HG02798 (cell line): ENCODE measurements around the gene SLC30A2.

ENCODE experiments used
- ATAC-seq: cut with Tn5 transposase; IDR thresholded peaks from one replicate; pipeline ENCODE4 v1.9.1; 2021; ENCODE audit warnings: mild to moderate bottlenecking; ENCODE audit not compliant: unreplicated experiment, poor library complexity

SLC30A2 gene

DNA sequence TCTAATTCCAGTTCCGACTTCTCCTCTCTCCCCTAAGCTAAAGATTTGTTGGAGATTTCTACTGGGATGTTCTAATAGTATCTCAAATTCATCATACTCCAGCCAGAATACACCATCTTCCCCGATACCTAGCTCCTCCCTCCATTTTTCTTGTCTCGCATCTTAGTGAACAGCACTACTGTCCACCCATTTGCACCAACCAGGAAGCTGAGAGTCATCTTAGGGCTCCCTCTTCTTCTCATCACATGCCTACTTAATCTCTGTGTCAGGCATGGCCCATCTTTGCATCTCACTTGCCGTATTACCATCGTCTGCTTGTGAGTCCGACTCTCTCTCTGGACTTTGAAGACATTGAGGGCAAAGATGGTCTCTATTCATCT lies 25.0 kb upstream of the SLC30A2 start:
- no peak for ATAC-seq

DNA sequence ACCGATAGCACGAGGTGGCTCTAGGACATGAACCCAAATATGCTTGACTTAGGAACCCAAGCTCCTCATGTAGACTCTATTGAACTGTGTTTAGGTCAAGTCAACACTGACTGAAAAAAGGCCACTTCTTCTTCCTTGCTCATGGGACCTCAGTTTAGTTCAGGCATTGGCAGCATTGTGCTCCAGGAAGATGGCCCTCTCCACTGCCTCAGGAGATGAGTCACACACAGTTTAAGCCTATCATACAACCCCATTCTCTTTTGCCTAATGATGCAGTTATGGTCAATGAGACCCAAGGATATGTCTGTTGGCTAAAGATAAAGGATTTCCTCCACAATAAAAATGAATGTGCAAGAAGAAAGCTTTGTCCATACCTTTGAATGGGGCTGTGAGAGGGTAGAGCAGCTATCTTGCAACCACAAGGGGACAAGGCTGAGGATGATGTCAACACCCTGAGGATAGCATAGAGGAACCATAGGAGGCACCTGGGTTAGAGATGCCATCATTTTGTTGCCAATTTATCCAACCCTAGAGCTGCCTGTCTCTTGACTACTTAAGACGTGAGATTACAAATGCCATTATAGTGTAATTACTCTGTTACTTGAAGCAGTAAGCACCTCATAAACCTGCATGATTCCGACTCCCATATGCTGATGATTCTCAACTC lies 24.5 kb upstream of the SLC30A2 start:
- no peak for ATAC-seq

DNA sequence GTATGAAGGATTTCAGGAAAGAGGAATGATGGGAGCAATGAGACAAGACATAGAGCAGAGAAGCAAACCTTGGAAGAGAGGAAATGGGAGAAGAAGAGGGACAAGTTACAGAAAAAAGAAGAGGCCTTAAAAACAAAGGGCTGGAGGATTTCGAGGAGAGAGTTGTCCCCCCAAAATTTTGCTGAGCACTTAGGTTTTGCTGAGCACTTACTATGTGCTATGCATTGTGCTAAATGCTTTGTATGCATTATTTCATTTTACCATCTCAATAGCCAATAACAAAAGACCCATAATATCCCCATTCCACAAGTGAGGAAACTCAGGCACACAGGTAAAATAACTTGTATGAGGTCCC lies 24.0 kb upstream of the SLC30A2 start:
- no peak for ATAC-seq

DNA sequence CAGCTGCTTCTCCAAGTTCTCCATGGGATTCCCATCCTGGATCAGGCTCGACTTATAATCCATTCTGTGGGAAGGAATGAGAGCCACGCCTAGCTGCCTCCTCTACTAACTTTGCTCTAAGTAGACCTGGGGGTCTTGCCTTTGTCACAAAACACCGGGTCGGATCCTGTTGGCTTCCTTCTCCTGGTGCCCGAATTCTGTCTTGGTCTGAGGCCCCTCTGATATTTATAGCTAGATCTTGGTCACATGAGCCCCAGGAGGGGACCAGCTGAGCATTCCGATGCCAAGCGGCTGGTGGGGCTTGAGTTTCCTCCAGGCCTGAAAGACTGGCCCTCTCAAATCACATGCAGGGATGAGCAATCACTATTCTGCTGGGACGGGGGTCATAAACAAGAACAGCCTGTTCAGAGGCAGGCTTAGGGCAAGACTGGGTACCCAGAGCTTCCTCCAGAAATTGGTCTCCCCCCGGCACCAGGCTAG lies 21.6 kb upstream of the SLC30A2 start, which contains the start of gene TRIM63:
TSS of gene TRIM63 (minus strand) at position 199 of the 480 bp plus-strand sequence. CDS start at position 63, 136 bp downstream.
- ATAC-seq = no peak

DNA sequence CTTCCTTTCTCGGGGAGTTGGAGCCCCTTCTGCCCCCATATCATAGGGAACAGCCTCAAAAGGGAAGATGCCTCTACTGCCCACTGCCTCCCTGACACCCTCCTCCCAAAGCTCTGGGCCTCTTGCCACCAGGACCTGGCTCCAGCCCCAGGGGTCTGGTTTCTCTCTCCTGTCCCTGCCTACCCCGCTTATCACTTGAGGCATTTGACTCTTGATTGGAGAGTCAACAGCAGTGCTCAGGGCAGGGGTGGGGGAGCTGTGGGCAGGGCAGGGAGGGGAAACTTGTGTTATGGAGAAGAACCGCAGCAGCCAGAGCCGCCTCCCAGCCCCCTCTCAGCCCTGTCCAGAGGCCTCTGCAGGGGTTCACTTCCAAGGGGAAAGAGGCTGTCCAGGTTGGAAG lies 20.9 kb upstream of the SLC30A2 start:
- ATAC-seq = no peak

DNA sequence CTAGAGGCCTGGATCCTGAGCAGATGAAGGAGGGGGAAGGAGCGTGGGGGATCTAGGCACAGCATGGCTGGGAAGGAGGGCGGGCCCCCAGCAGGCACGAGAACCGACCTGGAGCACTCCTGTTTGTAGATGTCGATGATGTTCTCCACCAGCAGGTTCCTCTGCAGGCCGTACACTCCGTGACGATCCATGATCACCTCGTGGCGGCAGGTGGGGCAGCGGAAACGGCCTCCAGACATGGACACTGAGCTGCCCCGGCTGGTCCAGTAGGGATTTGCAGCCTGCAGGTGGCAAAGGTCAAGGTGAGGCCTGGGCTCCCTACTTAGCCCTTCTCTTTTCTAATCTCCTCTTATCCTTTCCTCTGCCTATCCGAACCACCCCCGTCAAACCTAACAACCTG lies 20.2 kb upstream of the SLC30A2 start:
- no peak for ATAC-seq

DNA sequence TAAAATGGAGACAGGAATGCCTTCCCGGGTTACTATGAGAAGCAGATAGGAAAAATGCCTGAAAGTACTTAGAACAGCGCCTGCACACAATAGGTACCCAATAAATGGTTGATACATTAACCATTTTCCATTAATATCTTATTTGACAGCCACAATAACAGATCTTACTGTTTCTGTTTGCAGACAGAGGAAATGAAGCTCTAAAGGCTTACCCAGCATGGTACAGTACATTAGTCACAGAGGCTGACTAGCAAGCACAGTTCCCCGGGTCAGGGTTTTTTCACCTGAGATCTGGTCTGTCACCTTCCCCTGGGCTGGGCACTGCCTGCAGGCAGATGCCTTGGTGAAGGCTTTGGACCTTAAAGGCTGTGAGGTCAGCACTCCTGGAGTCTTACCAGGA lies 18.6 kb upstream of the SLC30A2 start:
- ATAC-seq = no peak

DNA sequence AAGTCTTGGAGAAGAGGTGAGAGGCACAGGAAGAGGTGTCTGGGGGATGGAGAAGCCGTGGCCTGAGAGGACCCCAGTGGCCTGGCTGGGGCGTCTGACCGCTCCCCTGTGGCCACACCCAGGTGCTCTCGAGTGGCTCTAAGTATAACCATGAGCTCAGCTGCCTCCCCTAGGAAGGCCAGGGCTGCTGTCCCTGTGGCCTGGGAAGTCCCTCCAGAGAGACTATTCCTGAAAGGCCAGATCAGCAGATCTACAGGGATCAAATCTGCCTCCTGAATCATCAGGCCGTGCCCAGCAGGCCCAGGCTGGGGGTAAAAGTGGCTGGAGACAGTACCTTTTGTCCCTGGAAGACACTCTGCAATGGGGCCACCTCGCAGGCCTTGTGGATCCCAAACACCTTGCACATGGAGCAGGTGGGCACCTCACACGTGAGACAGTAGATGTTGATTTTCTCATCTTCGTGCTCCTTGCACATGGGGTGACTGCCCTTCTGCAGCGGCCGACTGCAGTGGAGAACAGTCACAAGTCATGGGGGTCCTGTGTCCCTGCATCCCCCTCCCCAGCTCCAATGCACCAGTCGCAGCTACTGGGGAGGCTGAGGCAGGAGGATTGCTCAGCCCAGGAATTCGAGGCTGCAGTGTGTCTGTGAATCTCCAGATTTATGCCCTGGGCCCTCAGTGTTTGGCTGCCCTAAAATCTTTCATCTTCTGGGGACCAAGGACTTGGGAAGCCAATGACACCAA lies 15.1 kb upstream of the SLC30A2 start:
- no peak for ATAC-seq

DNA sequence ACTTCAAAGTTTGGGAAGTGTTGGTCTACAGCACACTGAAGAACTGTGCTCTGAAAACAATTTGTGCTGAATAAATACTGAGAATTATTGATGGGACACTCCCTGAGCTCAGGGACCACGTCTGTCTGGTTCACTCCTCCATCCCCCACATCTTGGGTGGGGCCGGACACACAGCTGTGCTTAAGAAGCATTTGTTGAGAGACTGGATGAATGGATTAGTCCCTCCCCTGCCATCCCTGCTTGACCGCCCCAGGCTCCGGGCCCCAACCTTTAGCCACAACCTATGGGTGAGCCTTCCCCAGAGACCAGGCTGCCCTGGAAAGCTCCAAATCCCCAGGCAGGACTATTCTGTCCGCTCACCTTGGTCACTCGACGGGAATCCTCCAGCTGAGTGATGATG lies 14.0 kb upstream of the SLC30A2 start:
- no peak for ATAC-seq

DNA sequence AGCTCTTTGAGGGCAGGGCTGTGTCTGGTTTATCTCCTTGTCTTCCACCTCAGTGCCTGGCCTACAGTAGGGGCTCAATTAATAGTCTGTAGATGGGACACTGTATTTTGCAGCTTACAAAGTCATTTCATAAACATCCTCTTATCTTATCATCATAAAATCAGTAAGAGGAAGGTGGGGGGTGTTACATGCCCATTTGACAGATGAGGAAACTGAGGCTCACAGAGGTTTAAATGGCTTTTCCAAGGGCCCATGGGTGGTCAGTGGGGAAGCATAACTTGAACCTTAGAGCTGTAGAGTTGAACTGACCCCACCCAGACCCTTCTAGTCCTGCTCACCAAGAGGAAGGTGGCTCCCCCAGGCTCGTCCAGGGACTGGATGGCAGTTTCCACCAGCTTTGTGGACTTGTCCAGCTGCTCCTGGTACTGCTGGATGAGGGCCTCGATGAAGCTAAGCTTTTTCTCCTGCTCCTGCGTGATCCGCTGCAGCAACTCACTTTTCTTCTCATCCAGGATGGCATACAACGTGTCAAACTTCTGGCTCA lies 12.2 kb upstream of the SLC30A2 start:
- ATAC-seq = no peak

DNA sequence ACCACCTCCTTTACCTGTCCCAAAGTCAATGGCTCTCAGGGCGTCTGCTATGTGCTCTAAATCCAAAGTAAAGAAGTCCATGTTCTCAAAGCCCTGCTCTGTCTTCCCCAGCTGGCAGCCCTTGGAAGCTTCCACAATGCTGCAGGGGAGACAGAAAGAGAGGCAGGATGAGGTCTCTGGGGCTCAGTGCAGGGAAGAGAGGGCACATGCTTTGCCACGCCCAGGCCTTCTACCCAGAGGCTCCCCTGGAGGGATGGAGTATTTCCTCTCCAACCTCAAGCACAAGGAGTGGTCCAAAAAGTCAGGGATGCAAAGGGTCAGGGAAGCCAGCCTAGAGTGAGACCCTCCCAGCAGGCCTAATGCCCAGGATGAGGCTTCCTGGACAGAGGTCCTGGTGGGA lies 11.3 kb upstream of the SLC30A2 start:
- ATAC-seq = no peak

DNA sequence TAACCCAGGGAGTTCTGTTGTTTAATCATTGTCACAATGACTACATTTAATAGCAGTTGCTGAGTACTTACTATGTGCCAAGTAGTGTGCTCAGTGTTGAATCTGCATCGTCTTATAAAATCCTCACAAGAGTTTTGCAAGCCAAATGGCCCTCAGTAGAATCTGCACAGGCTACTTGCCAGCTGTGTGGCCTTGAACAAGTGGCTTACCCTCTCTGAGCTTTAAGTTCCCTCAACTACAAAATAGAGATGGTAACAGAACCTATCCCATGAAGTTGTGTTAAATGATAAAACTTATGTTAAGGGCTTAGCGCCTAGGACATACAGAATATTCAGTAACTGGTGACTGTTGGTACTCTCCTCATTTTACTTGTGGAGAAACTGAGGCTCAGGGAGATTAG lies 9.1 kb upstream of the SLC30A2 start:
- no peak for ATAC-seq

DNA sequence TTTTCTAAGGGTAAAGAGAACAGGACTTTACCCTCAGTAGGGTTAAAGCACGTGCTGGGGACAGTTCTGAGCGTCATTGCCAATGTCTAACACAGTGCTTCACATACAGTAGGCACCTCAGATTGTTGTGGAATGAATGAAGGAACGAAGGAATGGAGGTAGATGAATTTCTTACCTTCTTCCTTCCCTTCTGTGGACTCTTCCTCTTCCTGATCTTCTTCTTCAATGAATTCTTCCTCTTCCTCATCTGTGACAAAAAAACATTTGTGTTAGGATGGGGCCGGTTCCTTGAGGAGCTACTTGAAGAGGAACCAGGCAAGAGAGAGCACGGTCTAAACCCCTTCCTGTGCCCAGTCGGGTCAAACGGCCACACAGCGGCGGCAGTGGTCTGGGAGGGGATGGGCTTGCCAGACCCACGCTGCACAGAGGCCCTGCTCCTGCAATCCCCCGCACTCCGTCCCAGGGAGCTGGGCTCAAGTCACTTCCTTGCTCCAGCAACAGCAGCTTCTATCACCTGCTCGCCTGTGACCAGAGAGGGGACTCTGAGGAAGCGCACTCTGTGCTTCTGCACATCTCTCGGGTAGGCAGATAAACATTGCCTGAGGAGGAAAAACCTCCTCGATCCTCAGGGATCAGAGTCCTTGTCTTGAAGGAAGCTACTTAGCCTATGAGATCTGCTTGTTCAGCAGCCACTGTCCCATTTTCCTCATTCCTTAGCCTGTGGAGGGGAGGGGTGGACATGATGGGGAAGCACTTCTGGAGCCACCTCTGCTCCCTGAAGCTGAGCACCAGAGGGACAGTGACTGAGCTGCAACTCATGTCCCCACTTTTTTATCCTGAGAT lies 8.0 kb upstream of the SLC30A2 start:
- ATAC-seq = no peak

DNA sequence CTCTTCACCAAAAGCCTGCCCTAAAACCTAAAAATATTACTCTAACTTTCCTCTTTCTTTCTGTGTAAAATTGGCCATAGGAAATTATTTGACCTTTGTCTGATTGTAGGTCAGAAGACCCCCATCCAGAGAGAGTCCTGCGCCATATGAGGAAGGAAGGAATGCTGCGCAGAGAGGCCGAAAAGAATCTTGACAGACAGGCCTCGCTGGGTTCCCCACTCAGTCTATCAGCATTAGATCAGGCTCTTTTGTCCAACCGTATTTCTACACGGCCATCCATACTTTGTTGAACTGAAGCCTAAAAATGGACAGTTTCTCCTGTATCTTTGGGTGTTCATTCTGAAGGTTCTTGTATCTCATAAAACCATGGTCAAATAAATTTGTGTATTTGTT lies 4.3 kb upstream of the SLC30A2 start:
- no peak for ATAC-seq

DNA sequence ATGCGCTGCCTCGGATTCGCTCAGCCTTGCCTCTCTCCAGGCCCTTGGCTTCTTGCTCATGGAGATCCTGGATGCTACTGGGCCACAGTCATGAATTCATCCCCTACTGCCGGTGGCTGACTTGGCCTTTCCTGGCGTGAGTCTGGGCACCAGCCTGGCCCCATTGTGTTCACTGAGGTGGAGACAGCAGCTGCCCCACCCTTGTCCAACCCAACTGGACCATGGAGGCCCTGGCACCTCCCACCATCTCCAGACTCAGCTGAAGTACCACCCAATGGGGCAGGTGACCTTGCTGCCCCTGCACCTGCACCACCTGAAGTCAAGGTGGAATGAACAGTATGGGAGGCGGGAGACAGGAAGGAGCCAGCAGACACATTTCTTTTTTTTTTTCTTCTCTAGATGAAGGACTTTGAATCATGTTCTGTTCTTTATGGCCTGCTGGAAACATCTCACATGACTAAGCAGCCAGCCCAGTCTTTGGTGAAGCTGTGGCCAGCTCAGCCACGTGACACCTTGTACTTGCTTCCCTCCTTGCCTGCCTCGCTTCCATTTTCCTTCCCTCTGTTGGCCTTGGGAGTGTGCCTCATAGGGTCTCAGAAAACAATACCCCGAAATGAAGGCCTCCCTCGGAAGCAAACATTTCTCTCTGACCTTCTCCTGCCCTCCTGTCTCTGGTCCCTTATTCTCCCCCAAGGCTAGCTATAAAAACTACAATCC lies 3.8 kb upstream of the SLC30A2 start:
- ATAC-seq = no peak

DNA sequence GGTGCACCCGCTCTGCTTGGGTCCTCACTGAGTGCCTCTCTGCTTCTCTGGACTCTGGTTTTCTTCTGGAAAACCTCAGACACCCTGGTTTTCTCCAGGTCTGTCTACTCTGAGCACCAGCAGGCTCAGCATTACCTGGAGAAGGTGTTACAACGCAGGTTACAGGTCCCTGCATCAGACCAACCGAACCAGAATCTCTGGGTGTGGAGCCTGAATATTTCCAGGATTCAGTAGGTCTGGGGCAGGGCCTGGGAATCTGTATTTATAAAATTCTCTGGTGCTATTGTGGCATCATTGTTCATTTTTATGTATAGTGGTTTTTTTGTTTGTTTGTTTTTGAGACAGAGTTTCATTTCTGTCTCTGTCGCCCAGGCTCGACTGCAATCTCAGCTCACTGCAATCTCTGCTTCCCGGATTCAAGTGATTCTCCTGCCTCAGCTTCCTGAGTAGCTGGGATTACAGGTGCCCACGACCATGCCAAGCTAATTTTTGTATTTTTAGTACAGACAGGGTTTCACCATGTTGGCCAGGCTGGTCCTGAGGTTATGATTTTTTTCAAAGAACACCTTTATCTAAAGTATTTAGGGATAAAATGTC lies 1.5 kb upstream of the SLC30A2 start:
- ATAC-seq = no peak

DNA sequence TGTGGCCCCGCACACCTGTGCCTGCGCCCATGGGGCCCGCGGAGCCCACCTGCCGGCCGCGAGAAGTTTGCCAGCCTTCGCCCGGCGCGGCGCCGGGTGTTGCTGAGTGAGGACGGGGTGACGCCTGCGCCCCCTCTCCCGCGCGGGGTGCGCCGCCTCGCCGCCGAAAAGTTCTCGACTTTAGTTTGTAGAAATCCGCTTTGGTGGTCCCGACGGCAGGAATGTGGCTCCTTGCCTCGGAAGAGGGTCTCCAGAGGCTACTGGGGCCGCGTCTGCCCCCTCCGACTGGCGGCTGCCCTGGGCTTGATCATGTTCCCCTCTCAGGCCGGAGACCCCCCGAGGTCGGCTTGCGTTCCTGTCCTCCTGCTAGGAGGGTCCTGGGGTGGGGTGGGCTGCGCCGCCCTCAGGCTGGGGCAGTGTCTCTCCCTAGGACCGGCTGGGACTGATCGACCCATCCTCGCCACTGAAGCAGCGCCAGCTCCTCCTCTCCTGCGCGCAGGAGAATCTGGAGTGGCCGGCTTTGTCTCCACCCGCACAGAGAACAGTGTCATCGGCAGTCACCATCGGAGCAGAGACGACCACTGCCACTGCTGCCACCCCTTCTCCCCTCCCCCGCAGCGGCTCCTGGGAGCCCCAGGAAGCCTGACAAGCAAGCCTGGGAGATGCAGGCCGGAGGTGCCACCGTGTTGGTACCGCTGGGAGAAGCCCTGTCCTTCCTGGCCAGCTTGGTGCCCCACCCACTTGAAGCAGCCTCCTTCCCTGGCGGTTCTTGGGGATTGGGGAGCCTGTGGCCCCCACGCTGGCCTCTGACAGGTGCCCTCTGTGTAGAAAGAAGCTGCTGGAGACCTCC lies 553 bp upstream of the SLC30A2 start:
- ATAC-seq = no peak

DNA sequence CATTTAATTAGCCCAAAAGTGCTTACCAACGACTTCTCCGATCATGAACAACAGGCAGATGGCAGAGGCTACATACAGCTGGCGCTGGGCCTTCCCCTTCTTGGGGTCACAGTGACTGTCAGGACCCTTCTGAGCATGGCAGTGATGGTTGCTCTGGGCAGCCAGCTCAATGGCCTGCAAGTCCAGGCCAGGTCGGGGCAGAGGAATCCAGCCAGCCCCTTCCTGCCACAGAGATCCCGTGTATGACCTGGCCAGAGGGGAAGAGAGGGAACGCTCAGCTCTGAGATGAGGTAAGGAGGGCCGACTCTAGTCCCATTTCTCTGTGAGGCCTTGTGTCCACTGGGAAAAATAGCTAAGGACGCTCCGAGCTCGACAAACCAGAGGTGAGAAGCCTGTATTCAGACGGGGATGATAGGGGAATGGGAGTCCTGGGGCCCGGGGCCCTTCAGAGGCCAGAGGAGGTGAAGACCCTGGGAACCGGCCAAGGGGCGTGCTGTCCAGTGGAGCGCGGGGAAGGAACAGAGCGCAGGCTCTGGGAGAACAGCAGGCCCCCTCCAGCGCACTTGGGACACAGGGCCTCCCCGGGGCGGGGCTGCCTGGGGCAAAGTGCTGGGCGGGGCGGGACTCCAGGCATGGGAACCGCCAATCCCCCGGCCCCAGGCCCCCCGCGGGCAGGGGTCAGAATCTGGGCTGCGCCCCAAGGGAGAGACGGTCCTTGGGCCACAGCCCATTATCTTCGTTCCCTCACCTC lies 772 bp downstream of the SLC30A2 start:
- ATAC-seq = no peak
